SK-N-SH treated with all-trans-retinoic acid at 6 μM for 48 hours (cell line): ENCODE measurements around the gene DDX25.

Experiments
- ATAC-seq: fragments of 200-7000 bp; cut with Tn5 transposase; 3 replicates; pipeline ENCODE4 v1.9.1; 2020; ENCODE audit warnings: mild to moderate bottlenecking, moderate library complexity
- ARNTL ChIP-seq: fragments of 450-650 bp; formaldehyde crosslinking; IDR thresholded peaks from 2 replicates; pipeline ENCODE4 v1.5.0; 2020; ENCODE audit warnings: low read depth, mild to moderate bottlenecking, moderate library complexity, borderline replicate concordance
- CREB5 ChIP-seq: fragments of 250-450 bp; sonication (Bioruptor Pico); IDR thresholded peaks from 2 replicates; pipeline ENCODE4 v1.5.1; 2020; ENCODE audit warnings: low read depth, mild to moderate bottlenecking, moderate library complexity
- CSDC2 ChIP-seq: fragments of 250-450 bp; sonication (Bioruptor Pico); IDR thresholded peaks from 2 replicates; pipeline ENCODE4 v1.5.0; 2020; ENCODE audit warnings: mild to moderate bottlenecking, moderate library complexity
- ESRRG ChIP-seq: fragments of 250-450 bp; sonication (Bioruptor Pico); IDR thresholded peaks from 2 replicates; pipeline ENCODE4 v1.6.1; 2021; ENCODE audit warnings: mild to moderate bottlenecking
- GLIS3 ChIP-seq: fragments of 250-450 bp; sonication (Bioruptor Pico); IDR thresholded peaks from 2 replicates; pipeline ENCODE4 v1.5.0; 2020; ENCODE audit warnings: mild to moderate bottlenecking, moderate library complexity
- ISL1 ChIP-seq: fragments of 250-450 bp; sonication (Bioruptor Pico); IDR thresholded peaks from 2 replicates; pipeline ENCODE4 v2.1.2; 2022; ENCODE audit warnings: mild to moderate bottlenecking, moderate library complexity
- PATZ1 ChIP-seq: fragments of 250-450 bp; sonication (Bioruptor Pico); IDR thresholded peaks from 2 replicates; pipeline ENCODE4 v1.8.0; 2020; ENCODE audit warnings: mild to moderate bottlenecking, moderate library complexity, borderline replicate concordance
- PPARA ChIP-seq: fragments of 250-450 bp; sonication (Bioruptor Pico); IDR thresholded peaks from 2 replicates; pipeline ENCODE4 v1.5.0; 2020; ENCODE audit warnings: mild to moderate bottlenecking, borderline replicate concordance
- RARB ChIP-seq: fragments of 250-450 bp; sonication (Bioruptor Pico); IDR thresholded peaks from 2 replicates; pipeline ENCODE4 v1.8.0; 2021; ENCODE audit warnings: mild to moderate bottlenecking, moderate library complexity
- SNAI2 ChIP-seq: fragments of 250-450 bp; sonication (Bioruptor Pico); IDR thresholded peaks from 2 replicates; pipeline ENCODE4 v1.5.0; 2020; ENCODE audit warnings: mild to moderate bottlenecking, moderate library complexity
- TCF4 ChIP-seq: fragments of 250-450 bp; sonication (Bioruptor Pico); IDR thresholded peaks from 2 replicates; pipeline ENCODE4 v1.8.0; 2021; ENCODE audit warnings: mild to moderate bottlenecking, moderate library complexity, borderline replicate concordance
- TOX ChIP-seq: fragments of 250-450 bp; sonication (Bioruptor Pico); IDR thresholded peaks from 2 replicates; pipeline ENCODE4 v1.8.0; 2021; ENCODE audit warnings: mild to moderate bottlenecking, moderate library complexity, borderline replicate concordance
- ZC3H10 ChIP-seq: fragments of 250-450 bp; sonication (Bioruptor Pico); IDR thresholded peaks from 2 replicates; pipeline ENCODE4 v1.5.1; 2021; ENCODE audit warnings: mild to moderate bottlenecking, moderate library complexity
- ZFP3 ChIP-seq: fragments of 250-450 bp; sonication (Bioruptor Pico); IDR thresholded peaks from 2 replicates; pipeline ENCODE4 v1.5.0; 2020; ENCODE audit warnings: mild to moderate bottlenecking, moderate library complexity
- ZFP30 ChIP-seq: fragments of 450-650 bp; formaldehyde crosslinking; IDR thresholded peaks from 2 replicates; pipeline ENCODE4 v1.5.0; 2022; ENCODE audit warnings: mild to moderate bottlenecking, moderate library complexity
- ZNF565 ChIP-seq: fragments of 450-650 bp; formaldehyde crosslinking; conservative IDR thresholded peaks from 2 replicates; pipeline ENCODE4 v1.5.0; 2020; ENCODE audit warnings: low read depth, mild to moderate bottlenecking, moderate library complexity
- ZNF70 ChIP-seq: fragments of 450-650 bp; formaldehyde crosslinking; IDR thresholded peaks from 2 replicates; pipeline ENCODE4 v1.5.0; 2020; ENCODE audit warnings: mild to moderate bottlenecking, moderate library complexity
- TF ChIP-seq, protein P1 (sequence below): fragments of 250-450 bp; sonication (Bioruptor Pico); IDR thresholded peaks from 2 replicates; pipeline ENCODE4 v1.5.1; 2021; ENCODE audit warnings: mild to moderate bottlenecking, moderate library complexity
- TF ChIP-seq, protein P2 (sequence below): fragments of 250-450 bp; sonication (Bioruptor Pico); IDR thresholded peaks from 2 replicates; pipeline ENCODE4 v1.5.0; 2020; ENCODE audit warnings: mild to moderate bottlenecking, moderate library complexity
- TF ChIP-seq, protein P3 (sequence below): fragments of 250-450 bp; sonication (Bioruptor Pico); IDR thresholded peaks from 2 replicates; pipeline ENCODE4 v1.8.0; 2021; ENCODE audit warnings: low read depth, mild to moderate bottlenecking, moderate library complexity, borderline replicate concordance

DDX25 gene

GRCh38 chr11:125967515-125967914 lies 63.2 kb downstream of the DDX25 start:
- no peak for TF ChIP-seq ZFP30 (CRISPR knock-in tag)
- TF ChIP-seq, protein P1, sequence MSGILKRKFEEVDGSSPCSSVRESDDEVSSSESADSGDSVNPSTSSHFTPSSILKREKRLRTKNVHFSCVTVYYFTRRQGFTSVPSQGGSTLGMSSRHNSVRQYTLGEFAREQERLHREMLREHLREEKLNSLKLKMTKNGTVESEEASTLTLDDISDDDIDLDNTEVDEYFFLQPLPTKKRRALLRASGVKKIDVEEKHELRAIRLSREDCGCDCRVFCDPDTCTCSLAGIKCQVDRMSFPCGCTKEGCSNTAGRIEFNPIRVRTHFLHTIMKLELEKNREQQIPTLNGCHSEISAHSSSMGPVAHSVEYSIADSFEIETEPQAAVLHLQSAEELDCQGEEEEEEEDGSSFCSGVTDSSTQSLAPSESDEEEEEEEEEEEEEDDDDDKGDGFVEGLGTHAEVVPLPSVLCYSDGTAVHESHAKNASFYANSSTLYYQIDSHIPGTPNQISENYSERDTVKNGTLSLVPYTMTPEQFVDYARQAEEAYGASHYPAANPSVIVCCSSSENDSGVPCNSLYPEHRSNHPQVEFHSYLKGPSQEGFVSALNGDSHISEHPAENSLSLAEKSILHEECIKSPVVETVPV (CRISPR knock-in tag): no peak
- TF ChIP-seq ZFP3 (CRISPR knock-in tag): no peak
- no peak for TF ChIP-seq CREB5 (CRISPR knock-in tag)
- no peak for TF ChIP-seq RARB (CRISPR knock-in tag)
- TF ChIP-seq, protein P2, sequence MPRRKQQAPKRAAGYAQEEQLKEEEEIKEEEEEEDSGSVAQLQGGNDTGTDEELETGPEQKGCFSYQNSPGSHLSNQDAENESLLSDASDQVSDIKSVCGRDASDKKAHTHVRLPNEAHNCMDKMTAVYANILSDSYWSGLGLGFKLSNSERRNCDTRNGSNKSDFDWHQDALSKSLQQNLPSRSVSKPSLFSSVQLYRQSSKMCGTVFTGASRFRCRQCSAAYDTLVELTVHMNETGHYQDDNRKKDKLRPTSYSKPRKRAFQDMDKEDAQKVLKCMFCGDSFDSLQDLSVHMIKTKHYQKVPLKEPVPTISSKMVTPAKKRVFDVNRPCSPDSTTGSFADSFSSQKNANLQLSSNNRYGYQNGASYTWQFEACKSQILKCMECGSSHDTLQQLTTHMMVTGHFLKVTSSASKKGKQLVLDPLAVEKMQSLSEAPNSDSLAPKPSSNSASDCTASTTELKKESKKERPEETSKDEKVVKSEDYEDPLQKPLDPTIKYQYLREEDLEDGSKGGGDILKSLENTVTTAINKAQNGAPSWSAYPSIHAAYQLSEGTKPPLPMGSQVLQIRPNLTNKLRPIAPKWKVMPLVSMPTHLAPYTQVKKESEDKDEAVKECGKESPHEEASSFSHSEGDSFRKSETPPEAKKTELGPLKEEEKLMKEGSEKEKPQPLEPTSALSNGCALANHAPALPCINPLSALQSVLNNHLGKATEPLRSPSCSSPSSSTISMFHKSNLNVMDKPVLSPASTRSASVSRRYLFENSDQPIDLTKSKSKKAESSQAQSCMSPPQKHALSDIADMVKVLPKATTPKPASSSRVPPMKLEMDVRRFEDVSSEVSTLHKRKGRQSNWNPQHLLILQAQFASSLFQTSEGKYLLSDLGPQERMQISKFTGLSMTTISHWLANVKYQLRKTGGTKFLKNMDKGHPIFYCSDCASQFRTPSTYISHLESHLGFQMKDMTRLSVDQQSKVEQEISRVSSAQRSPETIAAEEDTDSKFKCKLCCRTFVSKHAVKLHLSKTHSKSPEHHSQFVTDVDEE (CRISPR knock-in tag): no peak
- no peak for TF ChIP-seq ESRRG (CRISPR knock-in tag)
- no peak for TF ChIP-seq PATZ1
- ATAC-seq: no peak

DNA sequence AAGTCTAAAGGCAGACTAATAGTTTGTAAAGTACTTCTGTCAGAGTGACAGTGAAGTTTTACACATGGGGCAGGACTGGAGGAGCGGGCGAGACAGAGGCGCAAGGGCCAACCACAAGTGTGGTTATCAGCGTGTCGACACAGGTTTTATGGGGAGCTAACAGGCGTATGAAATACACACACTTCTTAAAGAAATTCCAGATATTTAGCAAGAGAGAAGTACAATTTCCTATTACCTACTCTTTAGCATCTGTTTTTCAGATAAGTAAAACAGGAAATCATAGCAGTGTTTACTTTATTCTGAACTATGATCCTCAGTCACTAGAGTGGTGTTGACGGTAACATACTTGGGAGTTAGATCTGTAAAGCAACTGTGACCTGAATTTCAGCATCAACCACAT lies 64.0 kb downstream of the DDX25 start:
- no peak for ATAC-seq
- TF ChIP-seq ARNTL (CRISPR knock-in tag): no peak
- no peak for TF ChIP-seq PATZ1
- no peak for TF ChIP-seq TCF4 (CRISPR knock-in tag)
- TF ChIP-seq ZNF565 (CRISPR knock-in tag): no peak
- TF ChIP-seq CSDC2 (CRISPR knock-in tag): no peak
- no peak for TF ChIP-seq ESRRG (CRISPR knock-in tag)
- TF ChIP-seq ISL1: no peak
- TF ChIP-seq PPARA (CRISPR knock-in tag): no peak
- TF ChIP-seq ZC3H10 (CRISPR knock-in tag): no peak
- no peak for TF ChIP-seq TOX (CRISPR knock-in tag)
- TF ChIP-seq ZNF70 (CRISPR knock-in tag): no peak
- TF ChIP-seq ZFP3 (CRISPR knock-in tag): no peak
- TF ChIP-seq, protein P1 (CRISPR knock-in tag): no peak
- TF ChIP-seq, protein P2 (CRISPR knock-in tag): no peak
- TF ChIP-seq SNAI2 (CRISPR knock-in tag): no peak
- no peak for TF ChIP-seq ZFP30 (CRISPR knock-in tag)
- TF ChIP-seq GLIS3 (CRISPR knock-in tag): no peak
- TF ChIP-seq, protein P3, sequence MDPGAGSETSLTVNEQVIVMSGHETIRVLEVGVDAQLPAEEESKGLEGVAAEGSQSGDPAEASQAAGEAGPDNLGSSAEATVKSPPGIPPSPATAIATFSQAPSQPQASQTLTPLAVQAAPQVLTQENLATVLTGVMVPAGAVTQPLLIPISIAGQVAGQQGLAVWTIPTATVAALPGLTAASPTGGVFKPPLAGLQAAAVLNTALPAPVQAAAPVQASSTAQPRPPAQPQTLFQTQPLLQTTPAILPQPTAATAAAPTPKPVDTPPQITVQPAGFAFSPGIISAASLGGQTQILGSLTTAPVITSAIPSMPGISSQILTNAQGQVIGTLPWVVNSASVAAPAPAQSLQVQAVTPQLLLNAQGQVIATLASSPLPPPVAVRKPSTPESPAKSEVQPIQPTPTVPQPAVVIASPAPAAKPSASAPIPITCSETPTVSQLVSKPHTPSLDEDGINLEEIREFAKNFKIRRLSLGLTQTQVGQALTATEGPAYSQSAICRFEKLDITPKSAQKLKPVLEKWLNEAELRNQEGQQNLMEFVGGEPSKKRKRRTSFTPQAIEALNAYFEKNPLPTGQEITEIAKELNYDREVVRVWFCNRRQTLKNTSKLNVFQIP (CRISPR knock-in tag): no peak
